Measurements from ENCODE around the gene SLA2.

- TF ChIP-seq CTCF (conservative IDR thresholded peaks at IDR 0.05): no peak
- TF ChIP-seq ZFX (IDR thresholded peaks at IDR 0.05): no peak
These were observed 65.9 kb downstream of the SLA2 start for GRCh38 chr20:36579996-36580545.
